ENCODE measurements around the gene SCN8A. TPM values are rescaled to one million over a fixed set of nuclear protein-coding genes. Genes with fewer than 3 reads are reported as not detected.

SCN8A gene
- total RNA-seq, 1 donor from 2014 or later = 2.0 TPM

DNA sequence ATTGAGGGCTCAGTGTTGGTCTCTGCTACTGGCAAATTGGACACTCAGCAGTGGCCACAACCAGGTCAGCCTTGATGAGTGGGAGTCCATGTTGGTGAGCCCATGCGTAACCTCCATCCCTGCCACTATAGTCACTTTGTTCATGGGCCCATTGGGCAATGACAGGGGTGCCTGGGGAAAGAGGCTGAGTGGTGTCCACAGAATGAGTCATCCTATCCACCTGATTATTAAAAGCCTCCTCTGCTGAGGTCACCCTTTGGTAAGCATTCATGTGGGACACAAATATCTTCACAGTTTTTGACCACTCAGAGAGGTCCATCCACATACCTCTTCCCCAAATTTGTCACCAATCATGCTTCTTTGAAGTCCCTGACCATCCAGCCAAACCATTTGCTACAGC is 207.5 kb downstream of the SCN8A start:
- intact Hi-C loops (cut with DNase I) = no loop called here
- Histone ChIP-seq H3K27ac (no peak overlapping the region), H3K4me1 (no peaks in the 10 kb centered on the region), H3K9me3 (no peaks in the 10 kb centered on the region), H3K27me3 (no peaks in the 10 kb centered on the region), H3K36me3 (no peaks in the 10 kb centered on the region), H3K4me3 (no peak overlapping the region)
- DNase-seq (ENCODE audit: low spot score in 2 of 2) = no peak
- TF ChIP-seq, protein P1, sequence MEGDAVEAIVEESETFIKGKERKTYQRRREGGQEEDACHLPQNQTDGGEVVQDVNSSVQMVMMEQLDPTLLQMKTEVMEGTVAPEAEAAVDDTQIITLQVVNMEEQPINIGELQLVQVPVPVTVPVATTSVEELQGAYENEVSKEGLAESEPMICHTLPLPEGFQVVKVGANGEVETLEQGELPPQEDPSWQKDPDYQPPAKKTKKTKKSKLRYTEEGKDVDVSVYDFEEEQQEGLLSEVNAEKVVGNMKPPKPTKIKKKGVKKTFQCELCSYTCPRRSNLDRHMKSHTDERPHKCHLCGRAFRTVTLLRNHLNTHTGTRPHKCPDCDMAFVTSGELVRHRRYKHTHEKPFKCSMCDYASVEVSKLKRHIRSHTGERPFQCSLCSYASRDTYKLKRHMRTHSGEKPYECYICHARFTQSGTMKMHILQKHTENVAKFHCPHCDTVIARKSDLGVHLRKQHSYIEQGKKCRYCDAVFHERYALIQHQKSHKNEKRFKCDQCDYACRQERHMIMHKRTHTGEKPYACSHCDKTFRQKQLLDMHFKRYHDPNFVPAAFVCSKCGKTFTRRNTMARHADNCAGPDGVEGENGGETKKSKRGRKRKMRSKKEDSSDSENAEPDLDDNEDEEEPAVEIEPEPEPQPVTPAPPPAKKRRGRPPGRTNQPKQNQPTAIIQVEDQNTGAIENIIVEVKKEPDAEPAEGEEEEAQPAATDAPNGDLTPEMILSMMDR (IDR thresholded peaks at IDR 0.05) = no peak

- intact Hi-C loops (cut with DNase I) = no loop called here
- H3K27me3 ChIP-seq = no peaks in the 10 kb centered on the region
- no peak for DNase-seq (ENCODE audit: low spot score in 2 of 2)
- TF ChIP-seq, protein P1 (IDR thresholded peaks at IDR 0.05) = no peak
- no peaks in the 10 kb centered on the region for H3K4me1 ChIP-seq
- H3K4me3 ChIP-seq = no peak overlapping the region
- H3K27ac ChIP-seq = no peak overlapping the region
- no peaks in the 10 kb centered on the region for H3K9me3 ChIP-seq
- H3K36me3 ChIP-seq = no peaks in the 10 kb centered on the region
These were observed 210.0 kb downstream of the SCN8A start for GRCh38 chr12:51801027-51801426.

DNA sequence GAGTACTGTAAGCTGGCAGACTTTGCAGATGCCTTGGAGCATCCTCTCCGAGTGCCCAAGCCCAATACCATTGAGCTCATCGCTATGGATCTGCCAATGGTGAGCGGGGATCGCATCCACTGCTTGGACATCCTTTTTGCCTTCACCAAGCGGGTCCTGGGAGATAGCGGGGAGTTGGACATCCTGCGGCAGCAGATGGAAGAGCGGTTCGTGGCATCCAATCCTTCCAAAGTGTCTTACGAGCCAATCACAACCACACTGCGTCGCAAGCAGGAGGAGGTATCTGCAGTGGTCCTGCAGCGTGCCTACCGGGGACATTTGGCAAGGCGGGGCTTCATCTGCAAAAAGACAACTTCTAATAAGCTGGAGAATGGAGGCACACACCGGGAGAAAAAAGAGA is 215.9 kb downstream of the SCN8A start:
- Histone ChIP-seq H3K27me3 (no peaks in the 10 kb centered on the region), H3K9me3 (no peaks in the 10 kb centered on the region), H3K27ac (no peak overlapping the region), H3K36me3 (no peaks in the 10 kb centered on the region), H3K4me3 (no peak overlapping the region), H3K4me1 (no peaks in the 10 kb centered on the region)
- no peak for DNase-seq (ENCODE audit: low spot score in 2 of 2)
- intact Hi-C loops (cut with DNase I) = no loop called here
- TF ChIP-seq, protein P1 (IDR thresholded peaks at IDR 0.05) = no peak

GRCh38 chr12:51809193-51809592 is 218.2 kb downstream of the SCN8A start:
- intact Hi-C loops (cut with DNase I) = no loop called here
- Histone ChIP-seq H3K4me3 (no peak overlapping the region), H3K36me3 (no peaks in the 10 kb centered on the region), H3K9me3 (no peaks in the 10 kb centered on the region), H3K27ac (no peak overlapping the region), H3K4me1 (no peaks in the 10 kb centered on the region), H3K27me3 (no peaks in the 10 kb centered on the region)
- DNase-seq (ENCODE audit: low spot score in 2 of 2) = no peak
- TF ChIP-seq, protein P1 (IDR thresholded peaks at IDR 0.05) = no peak

- DNase-seq (ENCODE audit: low spot score in 2 of 2) = no peak
- no peaks in the 10 kb centered on the region for H3K36me3 ChIP-seq
- H3K4me3 ChIP-seq = no peak overlapping the region
- no peaks in the 10 kb centered on the region for H3K4me1 ChIP-seq
- H3K9me3 ChIP-seq = no peaks in the 10 kb centered on the region
- intact Hi-C loops (cut with DNase I) = loop anchor here (10.0 kb wide), 1 partner anchor 387 kb away; the partner anchor contains the start of gene SLC4A8
- H3K27ac ChIP-seq = no peak overlapping the region
- TF ChIP-seq, protein P1 (IDR thresholded peaks at IDR 0.05) = no peak
- H3K27me3 ChIP-seq = no peaks in the 10 kb centered on the region
These were observed 220.5 kb downstream of the SCN8A start for GRCh38 chr12:51811203-51812202.
